ENCODE results near the gene PROSER2. TPM values are rescaled to one million over a fixed set of nuclear protein-coding genes. Genes with fewer than 3 reads are reported as not detected.

The PROSER2 gene
- total and polyA plus RNA-seq, 9 donors = 1.3 to 13.4 (median 3.7) TPM

DNA sequence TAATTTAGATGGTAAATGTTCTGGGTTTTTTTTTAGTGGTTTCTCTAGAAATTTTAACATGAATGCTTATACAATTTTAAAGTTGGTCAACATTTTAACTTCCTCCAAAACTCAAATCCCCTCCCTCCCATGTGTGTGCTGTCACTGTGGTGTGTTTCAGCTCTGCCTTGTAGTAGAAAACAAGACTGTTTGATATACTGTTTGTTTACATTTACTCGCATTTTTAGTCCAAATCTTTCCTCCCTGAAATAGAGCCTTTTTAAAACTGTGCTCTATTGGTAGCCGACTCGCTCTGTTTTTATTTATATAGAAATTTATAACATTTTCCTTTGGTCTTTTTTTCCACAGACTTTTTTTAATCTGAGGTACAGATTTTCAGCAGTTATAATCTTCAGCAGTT, 19.3 kb downstream of the PROSER2 start:
- H3K27me3 ChIP-seq = no peaks in the 10 kb centered on the region
- no peak overlapping the region for H3K4me3 ChIP-seq
- H3K36me3 ChIP-seq = no peaks in the 10 kb centered on the region
- intact Hi-C loops (cut with DNase I) = no loop called here
- H3K27ac ChIP-seq = no peak overlapping the region
- H3K4me1 ChIP-seq (ENCODE audit: insufficient read depth) = no peaks in the 10 kb centered on the region
- 14 to 43% (median 27%) methylated on average over 3 of the region's 3 CpGs for WGBS, 3 donors
- no peak for TF ChIP-seq EP300 (IDR thresholded peaks at IDR 0.05)
- TF ChIP-seq, protein P1, sequence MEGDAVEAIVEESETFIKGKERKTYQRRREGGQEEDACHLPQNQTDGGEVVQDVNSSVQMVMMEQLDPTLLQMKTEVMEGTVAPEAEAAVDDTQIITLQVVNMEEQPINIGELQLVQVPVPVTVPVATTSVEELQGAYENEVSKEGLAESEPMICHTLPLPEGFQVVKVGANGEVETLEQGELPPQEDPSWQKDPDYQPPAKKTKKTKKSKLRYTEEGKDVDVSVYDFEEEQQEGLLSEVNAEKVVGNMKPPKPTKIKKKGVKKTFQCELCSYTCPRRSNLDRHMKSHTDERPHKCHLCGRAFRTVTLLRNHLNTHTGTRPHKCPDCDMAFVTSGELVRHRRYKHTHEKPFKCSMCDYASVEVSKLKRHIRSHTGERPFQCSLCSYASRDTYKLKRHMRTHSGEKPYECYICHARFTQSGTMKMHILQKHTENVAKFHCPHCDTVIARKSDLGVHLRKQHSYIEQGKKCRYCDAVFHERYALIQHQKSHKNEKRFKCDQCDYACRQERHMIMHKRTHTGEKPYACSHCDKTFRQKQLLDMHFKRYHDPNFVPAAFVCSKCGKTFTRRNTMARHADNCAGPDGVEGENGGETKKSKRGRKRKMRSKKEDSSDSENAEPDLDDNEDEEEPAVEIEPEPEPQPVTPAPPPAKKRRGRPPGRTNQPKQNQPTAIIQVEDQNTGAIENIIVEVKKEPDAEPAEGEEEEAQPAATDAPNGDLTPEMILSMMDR (IDR thresholded peaks at IDR 0.05) = no peak
- TF ChIP-seq POLR2A (IDR thresholded peaks at IDR 0.05) = no peak
- H3K9me3 ChIP-seq = no peaks in the 10 kb centered on the region
- DNase-seq = no peak

DNA sequence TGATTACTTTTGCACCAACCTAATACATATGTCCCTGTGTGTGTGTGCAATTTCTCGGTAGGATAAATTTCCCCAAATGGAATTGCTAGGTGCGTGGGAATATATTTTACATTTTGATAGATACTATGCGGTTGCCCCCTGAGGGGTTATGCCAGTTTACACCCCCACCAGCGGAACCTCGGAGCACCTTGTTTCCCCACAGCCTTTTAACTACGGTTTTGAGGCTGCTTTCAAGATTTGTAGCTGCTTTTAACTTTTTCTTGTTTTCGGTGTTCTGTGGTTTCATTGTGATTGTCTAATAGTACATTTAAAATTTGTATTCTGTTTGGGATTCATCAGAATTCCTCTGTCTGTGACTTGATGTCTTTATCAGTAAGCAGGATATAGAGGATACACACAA, 22.0 kb downstream of the PROSER2 start:
- no peaks in the 10 kb centered on the region for H3K4me1 ChIP-seq (ENCODE audit: insufficient read depth)
- intact Hi-C loops (cut with DNase I) = no loop called here
- no peak for DNase-seq
- TF ChIP-seq, protein P1 (IDR thresholded peaks at IDR 0.05) = no peak
- no peak for TF ChIP-seq EP300 (IDR thresholded peaks at IDR 0.05)
- no peak for TF ChIP-seq POLR2A (IDR thresholded peaks at IDR 0.05)
- H3K27ac ChIP-seq = no peak overlapping the region
- no peaks in the 10 kb centered on the region for H3K9me3 ChIP-seq
- H3K4me3 ChIP-seq = no peak overlapping the region
- H3K36me3 ChIP-seq = no peaks in the 10 kb centered on the region
- no peaks in the 10 kb centered on the region for H3K27me3 ChIP-seq
- 77 to 88% (median 86%) methylated on average over 7 of the region's 7 CpGs for WGBS, 3 donors

- Histone ChIP-seq H3K27me3 (no peaks in the 10 kb centered on the region), H3K36me3 (no peaks in the 10 kb centered on the region), H3K9me3 (no peaks in the 10 kb centered on the region), H3K27ac (no peak overlapping the region), H3K4me1 (ENCODE audit: insufficient read depth) (no peaks in the 10 kb centered on the region), H3K4me3 (no peak overlapping the region)
- TF ChIP-seq, protein P1 (IDR thresholded peaks at IDR 0.05) = no peak
- TF ChIP-seq POLR2A (IDR thresholded peaks at IDR 0.05) = no peak
- TF ChIP-seq EP300 (IDR thresholded peaks at IDR 0.05) = no peak
- intact Hi-C loops (cut with DNase I) = no loop called here
- no peak for DNase-seq
- WGBS, 3 donors = 46 to 65% (median 60%) methylated on average over 8 of the region's 8 CpGs
Observed at GRCh38 chr10:11846542-11846941, 23.4 kb downstream of the PROSER2 start.

DNA sequence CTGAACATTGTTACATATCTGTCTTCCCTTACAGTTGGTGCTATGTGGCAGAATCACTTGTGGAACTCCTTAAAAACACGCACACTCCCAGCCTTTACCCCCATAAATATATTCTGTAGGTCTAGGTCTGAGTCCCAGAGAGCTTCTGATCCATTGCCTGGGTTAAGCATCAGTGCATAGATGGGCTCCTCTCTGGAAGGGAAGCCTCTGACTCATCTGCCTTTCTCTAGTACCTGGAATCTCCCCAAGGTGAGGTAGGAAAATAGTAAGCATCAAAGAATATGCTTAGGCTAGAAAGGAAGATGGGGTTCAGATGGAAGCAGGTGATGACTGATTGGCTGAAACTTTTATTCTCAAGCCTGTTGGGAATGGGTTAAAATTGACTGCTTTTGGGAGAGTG, 26.1 kb downstream of the PROSER2 start:
- no peaks in the 10 kb centered on the region for H3K4me1 ChIP-seq (ENCODE audit: insufficient read depth)
- TF ChIP-seq EP300 (IDR thresholded peaks at IDR 0.05) (no peak), POLR2A (IDR thresholded peaks at IDR 0.05) (no peak)
- TF ChIP-seq, protein P1 (IDR thresholded peaks at IDR 0.05) = no peak
- intact Hi-C loops (cut with DNase I) = no loop called here
- no peaks in the 10 kb centered on the region for H3K27me3 ChIP-seq
- 92 to 96% (median 92%) methylated on average over 1 of the region's 1 CpG for WGBS, 3 donors
- no peaks in the 10 kb centered on the region for H3K36me3 ChIP-seq
- no peak overlapping the region for H3K4me3 ChIP-seq
- H3K27ac ChIP-seq = no peak overlapping the region
- H3K9me3 ChIP-seq = no peaks in the 10 kb centered on the region
- no peak for DNase-seq

GRCh38 chr10:11849911-11850310, 26.8 kb downstream of the PROSER2 start:
- H3K4me1 ChIP-seq (ENCODE audit: insufficient read depth) = no peaks in the 10 kb centered on the region
- intact Hi-C loops (cut with DNase I) = no loop called here
- TF ChIP-seq, protein P1 (IDR thresholded peaks at IDR 0.05) = no peak
- TF ChIP-seq EP300 (IDR thresholded peaks at IDR 0.05) (no peak), POLR2A (IDR thresholded peaks at IDR 0.05) (no peak)
- no peaks in the 10 kb centered on the region for H3K27me3 ChIP-seq
- H3K4me3 ChIP-seq = no peak overlapping the region
- 81 to 90% (median 84%) methylated on average over 8 of the region's 8 CpGs for WGBS, 3 donors
- no peaks in the 10 kb centered on the region for H3K36me3 ChIP-seq
- no peak for DNase-seq
- no peaks in the 10 kb centered on the region for H3K9me3 ChIP-seq
- no peak overlapping the region for H3K27ac ChIP-seq

Measured in ovary (tissue), 9 donors.